Osteocyte (in vitro differentiated cells): ENCODE measurements around the gene CFAP97D1. TPM values are rescaled to one million over a fixed set of nuclear protein-coding genes. Genes with fewer than 3 reads are reported as not detected.

Experiments
- DNase-seq: peaks from one replicate; pipeline ENCODE4 v3.0.0; 2021; ENCODE audit warnings: mixed read lengths; ENCODE audit not compliant: unreplicated experiment; ENCODE audit errors: extremely low spot score
- H3K27ac Mint-ChIP-seq: one replicate; pipeline ENCODE4 v1.8.0; 2021; ENCODE audit warnings: mild to moderate bottlenecking, mixed read lengths; ENCODE audit not compliant: unreplicated experiment
- H3K27me3 Mint-ChIP-seq: one replicate; pipeline ENCODE4 v1.8.0; 2021; ENCODE audit warnings: mixed read lengths; ENCODE audit not compliant: unreplicated experiment
- H3K36me3 Mint-ChIP-seq: one replicate; pipeline ENCODE4 v1.8.0; 2021; ENCODE audit warnings: mixed read lengths; ENCODE audit not compliant: unreplicated experiment
- H3K4me1 Mint-ChIP-seq: one replicate; pipeline ENCODE4 v1.8.0; 2021; ENCODE audit warnings: mixed read lengths; ENCODE audit not compliant: unreplicated experiment
- H3K4me3 Mint-ChIP-seq: one replicate; pipeline ENCODE4 v1.8.0; 2021; ENCODE audit warnings: mild to moderate bottlenecking, moderate library complexity, mixed read lengths; ENCODE audit not compliant: unreplicated experiment
- H3K9me3 Mint-ChIP-seq: one replicate; pipeline ENCODE4 v1.8.0; 2021; ENCODE audit warnings: mixed read lengths; ENCODE audit not compliant: unreplicated experiment
- total RNA-seq: library from RNA; stranded (reverse); gene quantifications from 2 replicates; pipeline ENCODE4 v1.2.1, GENCODE V29; 2021
- TF ChIP-seq, protein P1 (sequence below): fragments of 200-600 bp; sonication (generic); IDR thresholded peaks from 2 replicates; pipeline ENCODE4 v1.5.0; 2021; ENCODE audit warnings: antibody characterized with exemption, mild to moderate bottlenecking, moderate library complexity

Gene CFAP97D1
- total RNA-seq, 1 donor from 2014 or later, result not detected

DNA sequence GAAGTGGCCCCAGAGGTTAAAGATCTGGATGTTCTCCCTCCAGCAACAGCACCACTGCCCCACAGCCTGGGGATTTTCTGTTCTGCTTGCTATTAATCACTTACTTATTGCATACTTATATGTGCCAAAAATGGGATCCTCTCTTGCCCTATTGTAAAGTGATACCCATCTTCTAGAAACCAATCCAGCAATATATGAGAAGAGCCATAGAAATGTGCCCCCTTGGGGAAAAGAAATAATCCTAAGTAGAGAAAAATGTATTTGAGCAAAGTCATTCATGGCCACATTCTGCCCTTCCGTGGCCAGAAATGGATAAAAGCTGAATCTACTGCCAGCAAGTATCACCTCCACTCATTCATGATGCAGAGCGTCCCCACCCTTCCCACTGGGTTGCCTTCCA, 42.5 kb upstream of the CFAP97D1 start:
- no peak for DNase-seq
- TF ChIP-seq, protein P1, sequence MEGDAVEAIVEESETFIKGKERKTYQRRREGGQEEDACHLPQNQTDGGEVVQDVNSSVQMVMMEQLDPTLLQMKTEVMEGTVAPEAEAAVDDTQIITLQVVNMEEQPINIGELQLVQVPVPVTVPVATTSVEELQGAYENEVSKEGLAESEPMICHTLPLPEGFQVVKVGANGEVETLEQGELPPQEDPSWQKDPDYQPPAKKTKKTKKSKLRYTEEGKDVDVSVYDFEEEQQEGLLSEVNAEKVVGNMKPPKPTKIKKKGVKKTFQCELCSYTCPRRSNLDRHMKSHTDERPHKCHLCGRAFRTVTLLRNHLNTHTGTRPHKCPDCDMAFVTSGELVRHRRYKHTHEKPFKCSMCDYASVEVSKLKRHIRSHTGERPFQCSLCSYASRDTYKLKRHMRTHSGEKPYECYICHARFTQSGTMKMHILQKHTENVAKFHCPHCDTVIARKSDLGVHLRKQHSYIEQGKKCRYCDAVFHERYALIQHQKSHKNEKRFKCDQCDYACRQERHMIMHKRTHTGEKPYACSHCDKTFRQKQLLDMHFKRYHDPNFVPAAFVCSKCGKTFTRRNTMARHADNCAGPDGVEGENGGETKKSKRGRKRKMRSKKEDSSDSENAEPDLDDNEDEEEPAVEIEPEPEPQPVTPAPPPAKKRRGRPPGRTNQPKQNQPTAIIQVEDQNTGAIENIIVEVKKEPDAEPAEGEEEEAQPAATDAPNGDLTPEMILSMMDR, result no peak
- Mint-ChIP-seq H3K4me3 (no peak overlapping the region), H3K36me3 (no peaks in the 10 kb centered on the region), H3K4me1 (peaks cover 16% of the 10 kb centered on the region), H3K9me3 (no peaks in the 10 kb centered on the region), H3K27me3 (no peaks in the 10 kb centered on the region), H3K27ac (no peak overlapping the region)

DNA sequence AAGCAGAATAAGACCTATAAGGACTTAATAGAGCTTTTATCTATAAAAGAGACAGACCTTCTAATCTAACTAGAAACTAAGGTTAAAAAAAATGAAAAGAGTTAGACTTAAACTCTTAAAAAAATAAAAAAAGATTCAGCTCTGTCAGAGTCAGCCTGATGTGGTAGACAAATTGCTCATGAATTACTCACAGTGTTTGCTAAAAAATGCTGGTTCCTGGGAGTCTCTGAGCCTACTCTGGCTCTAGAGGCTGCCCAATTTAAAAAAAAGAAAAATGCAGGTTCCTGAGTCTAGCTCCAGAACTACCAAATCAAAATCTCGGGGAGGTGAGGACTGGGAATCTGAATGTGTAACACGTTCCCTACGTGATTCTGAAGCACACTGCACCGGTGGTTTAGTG, 39.7 kb upstream of the CFAP97D1 start:
- no peaks in the 10 kb centered on the region for H3K9me3 Mint-ChIP-seq
- no peak overlapping the region for H3K27ac Mint-ChIP-seq
- no peak for DNase-seq
- no peak overlapping the region for H3K4me3 Mint-ChIP-seq
- TF ChIP-seq, protein P1, result no peak
- H3K4me1 Mint-ChIP-seq, result peaks cover 23% of the 10 kb centered on the region
- no peaks in the 10 kb centered on the region for H3K27me3 Mint-ChIP-seq
- no peaks in the 10 kb centered on the region for H3K36me3 Mint-ChIP-seq

DNA sequence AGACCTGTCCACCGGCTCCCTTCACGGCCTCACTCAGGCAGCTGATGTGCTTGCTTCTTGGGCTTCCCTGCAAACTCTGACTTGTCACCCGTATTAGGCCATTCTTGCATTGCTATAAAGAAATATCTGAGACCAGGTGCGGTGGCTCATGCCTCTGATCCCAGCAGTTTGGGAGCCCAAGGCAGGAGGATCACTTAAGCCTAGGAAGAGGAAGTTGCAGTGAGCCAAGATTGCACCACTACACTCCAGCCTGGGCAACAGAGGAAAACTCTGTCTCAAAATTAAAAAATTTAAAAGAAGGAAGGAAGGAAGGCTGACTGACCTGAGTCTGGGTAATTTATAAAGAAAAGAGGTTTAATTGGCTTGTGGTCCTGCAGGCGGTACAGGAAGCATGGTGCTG, 38.6 kb upstream of the CFAP97D1 start:
- Mint-ChIP-seq H3K36me3 (no peaks in the 10 kb centered on the region), H3K9me3 (no peaks in the 10 kb centered on the region), H3K27me3 (no peaks in the 10 kb centered on the region), H3K4me3 (no peak overlapping the region), H3K4me1 (peaks cover 31% of the 10 kb centered on the region), H3K27ac (no peak overlapping the region)
- TF ChIP-seq, protein P1, result no peak
- no peak for DNase-seq

DNA sequence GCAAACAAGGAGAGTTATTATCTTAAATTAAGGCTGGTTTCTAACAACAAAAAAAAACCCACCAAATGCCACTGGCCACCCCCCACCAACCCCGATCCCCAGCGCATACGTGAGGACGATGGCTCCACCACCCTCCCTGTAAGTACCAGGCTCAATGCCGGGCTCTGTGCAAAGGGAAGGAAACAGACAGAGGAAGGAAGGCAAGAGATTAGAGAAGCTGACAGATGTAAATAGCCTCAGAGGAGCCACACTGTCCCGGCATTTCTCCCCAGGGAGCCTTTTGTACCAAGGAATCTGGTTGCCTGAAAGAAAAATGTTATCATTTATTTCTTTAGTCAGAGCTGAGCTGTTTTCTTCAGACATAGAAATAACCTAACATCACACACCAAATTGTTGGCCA, 34.7 kb upstream of the CFAP97D1 start:
- no peak for DNase-seq
- Mint-ChIP-seq H3K27ac (no peak overlapping the region), H3K27me3 (no peaks in the 10 kb centered on the region), H3K9me3 (no peaks in the 10 kb centered on the region), H3K4me3 (no peak overlapping the region), H3K4me1 (peaks cover 29% of the 10 kb centered on the region), H3K36me3 (no peaks in the 10 kb centered on the region)
- TF ChIP-seq, protein P1, result no peak

DNA sequence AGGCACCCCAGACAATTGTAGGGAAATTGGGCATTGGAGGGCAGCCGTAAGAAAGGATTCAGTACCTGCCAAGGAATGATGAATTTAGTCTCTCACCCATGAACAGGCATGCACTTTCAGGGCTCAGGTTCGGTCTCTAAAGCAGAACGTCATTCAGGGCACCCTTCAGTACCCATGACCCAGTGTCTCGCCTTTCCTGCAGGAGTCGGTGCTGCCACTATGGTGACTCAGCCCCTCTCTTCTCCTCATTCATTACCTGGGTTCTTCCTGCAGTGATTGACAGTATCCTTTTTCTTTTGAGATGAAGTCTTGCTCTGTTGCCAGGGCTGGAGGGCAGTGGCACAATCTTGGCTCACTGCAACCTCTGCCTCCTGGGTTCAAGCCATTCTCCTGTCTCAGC, 30.1 kb upstream of the CFAP97D1 start:
- TF ChIP-seq, protein P1, result no peak
- DNase-seq, result no peak
- Mint-ChIP-seq H3K4me3 (no peak overlapping the region), H3K4me1 (peaks cover 19% of the 10 kb centered on the region), H3K27ac (no peak overlapping the region), H3K27me3 (no peaks in the 10 kb centered on the region), H3K36me3 (no peaks in the 10 kb centered on the region), H3K9me3 (no peaks in the 10 kb centered on the region)
